NCI-H146 (cell line): ENCODE measurements around the gene ETV5.

Source experiments
- DNase-seq: peaks from one replicate; lab custom pipeline; 2025; lab: John Stamatoyannopoulos, UW

ETV5 gene

DNA sequence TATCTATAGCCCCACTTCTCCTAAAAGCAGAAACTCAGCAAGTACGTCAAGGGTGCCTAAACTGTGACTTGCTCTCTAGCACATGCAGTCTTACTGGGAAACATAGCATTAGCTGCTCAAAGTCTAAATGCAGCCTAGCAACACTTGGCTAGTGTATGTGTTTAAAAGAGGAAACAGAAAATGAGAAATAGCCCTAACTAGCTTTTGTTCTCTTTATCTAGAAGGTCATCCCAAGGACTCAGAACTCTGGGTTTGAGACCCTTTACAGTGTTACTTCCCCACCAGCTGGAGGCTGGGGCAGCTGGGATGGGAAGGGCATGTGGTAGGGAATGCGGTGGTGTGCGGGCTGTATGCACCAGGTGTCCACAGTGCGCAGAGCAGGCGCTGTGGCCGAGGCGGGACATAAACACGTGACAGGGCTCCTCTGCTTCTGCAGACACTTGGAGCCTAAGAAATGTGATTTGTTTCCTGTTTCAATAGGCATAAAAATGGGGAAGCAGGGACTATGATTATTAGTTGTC, 13.3 kb downstream of the ETV5 start:
- no peak for DNase-seq

DNA sequence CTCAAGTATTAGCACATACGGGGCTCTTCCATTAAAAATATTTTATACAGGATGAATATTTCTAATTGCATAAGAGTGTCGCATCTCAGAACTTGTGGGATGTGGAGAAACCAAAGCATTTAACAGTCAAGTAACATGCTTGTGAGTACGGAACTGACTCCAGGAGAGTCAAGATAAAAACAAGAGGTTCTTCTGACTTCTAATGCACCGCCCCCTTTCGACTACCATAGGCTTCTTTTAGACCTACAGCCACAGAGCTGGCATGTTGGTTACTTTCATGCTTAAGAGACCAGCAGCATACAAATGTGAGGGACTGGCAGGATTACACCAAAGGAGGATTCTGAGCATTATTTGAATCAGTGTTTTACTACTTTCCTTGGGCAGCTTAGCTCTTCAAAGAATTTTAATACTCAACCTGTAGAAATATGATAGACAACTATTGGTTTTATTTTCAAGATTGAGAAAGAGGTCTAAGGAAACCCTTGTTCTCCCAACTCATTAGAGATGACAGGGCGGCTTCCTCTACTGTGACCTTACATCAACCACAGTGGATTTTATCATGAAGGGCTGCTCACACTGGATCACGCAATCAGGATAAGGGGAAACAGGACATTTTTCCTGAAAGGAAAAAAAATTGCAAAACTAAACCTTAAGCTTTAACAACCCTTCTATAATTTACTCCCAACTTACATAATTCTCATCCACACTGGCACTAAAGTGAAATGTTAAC, 14.0 kb downstream of the ETV5 start:
- no peak for DNase-seq

DNA sequence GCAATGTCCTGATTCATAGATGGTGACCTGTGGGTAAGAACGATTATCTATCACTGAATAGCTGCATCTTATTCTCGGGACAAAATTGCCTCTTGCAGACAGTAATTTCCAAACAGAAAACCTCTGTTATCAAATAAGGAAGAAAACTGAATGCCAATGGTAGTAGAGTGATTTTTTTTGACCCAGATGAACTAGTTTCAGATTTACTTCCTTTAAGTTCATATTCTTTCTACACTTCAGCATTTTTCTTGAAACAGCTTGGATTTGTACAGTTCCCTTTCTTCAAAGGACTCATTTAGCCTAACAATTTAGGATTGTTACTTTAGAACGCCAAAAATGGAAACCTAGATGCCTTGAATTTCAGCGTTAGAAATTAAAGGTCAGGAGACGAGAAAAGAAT, 14.6 kb downstream of the ETV5 start:
- no peak for DNase-seq

DNA sequence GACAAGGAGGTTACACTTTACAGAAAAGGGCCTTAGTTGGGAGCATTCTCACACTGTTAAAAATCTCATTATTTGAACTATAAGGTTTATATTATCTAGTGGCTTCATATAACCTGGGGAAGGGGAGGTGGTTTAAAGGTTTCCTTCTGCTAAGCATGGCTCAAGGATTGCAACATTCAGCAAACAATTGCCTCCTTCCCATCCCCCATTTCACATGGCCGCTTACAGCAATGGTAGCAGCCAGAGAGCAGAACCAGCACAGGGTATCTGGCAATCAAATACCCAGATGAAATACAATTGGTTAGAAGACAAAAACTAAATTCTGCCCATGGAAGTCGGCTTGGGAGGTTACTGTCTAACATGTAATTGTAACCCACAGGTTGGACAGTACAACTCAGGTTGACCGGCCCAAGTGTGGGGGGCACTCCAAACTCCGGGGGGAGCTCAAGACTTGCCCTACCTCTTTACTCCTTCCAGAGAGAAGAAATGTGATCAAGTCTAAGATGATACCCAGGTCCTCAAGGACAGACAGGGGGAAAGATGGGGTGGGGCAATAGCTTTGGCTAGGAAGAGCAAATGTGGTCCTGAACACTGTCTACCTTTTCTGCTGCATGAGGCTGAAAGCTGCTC, 15.5 kb downstream of the ETV5 start:
- no peak for DNase-seq

DNA sequence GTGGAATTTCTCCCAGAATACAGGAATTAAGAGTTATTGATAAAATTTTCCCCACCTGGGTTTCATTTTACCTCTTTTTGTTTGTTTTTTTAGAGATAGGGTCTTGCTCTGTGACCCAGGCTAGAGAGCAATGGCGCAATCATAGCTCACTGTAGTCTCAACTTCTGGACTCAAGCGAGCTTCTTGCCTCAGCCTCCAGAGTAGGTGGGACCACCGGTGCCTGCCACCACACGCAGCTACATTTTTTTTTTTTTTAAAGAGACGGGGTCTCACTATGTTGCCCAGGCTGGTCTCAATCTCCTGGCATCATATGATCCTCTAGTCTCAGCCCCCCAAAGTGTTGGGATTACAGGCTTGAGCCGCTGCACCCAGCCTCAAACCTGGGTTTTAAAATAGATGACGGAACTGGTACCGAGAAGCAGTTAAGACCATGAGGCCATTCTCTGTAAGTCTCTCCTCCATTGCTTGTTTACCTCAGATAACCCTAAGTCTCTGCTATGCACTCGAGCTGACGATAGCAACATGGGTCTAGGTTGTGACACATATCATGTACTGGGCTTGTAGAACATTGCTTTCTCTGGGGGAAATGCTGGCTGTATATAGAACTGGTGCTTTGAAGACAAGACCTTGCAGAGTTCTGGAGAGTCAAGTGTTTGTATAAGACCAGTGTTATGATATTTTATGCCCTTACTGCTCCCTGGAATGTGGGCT, 16.4 kb downstream of the ETV5 start:
- DNase-seq = no peak

DNA sequence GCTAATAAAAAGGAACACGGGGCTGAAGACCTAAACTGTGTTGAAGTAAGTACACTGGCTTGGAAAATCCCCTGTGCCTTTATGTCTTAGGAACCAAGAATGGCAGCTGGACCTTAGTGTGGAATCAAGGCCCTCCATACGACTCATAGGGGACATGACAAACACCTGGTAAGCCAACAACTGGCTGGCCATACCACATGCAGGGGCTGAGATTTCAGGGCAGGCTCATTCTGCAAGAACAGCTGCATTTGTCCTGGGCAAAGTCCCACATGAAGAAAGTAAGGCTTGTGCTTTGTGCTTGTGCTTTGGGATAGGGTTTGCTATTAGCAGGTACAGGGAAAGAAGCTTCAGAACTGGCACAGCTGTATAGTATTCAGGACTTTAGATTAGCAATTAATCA, 18.0 kb downstream of the ETV5 start:
- no peak for DNase-seq

DNA sequence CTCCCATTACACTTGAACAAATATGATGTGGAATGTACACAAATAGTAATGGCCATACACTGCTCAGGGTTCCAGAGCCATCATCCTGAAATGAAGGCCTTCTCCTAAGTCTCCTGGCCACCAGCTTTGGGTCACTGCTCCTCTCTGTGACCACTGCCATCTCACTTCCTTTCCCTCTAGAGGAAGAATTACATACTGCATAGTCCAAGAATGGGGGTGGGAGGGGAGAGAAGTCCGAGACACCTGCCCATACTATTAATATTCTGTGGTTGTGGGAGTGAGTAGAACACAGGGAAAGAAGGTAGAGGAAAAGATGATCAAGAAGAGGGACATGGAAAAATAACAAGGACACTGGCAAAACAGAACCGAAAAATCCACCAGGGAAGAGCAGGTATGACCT, 20.6 kb downstream of the ETV5 start:
- no peak for DNase-seq

DNA sequence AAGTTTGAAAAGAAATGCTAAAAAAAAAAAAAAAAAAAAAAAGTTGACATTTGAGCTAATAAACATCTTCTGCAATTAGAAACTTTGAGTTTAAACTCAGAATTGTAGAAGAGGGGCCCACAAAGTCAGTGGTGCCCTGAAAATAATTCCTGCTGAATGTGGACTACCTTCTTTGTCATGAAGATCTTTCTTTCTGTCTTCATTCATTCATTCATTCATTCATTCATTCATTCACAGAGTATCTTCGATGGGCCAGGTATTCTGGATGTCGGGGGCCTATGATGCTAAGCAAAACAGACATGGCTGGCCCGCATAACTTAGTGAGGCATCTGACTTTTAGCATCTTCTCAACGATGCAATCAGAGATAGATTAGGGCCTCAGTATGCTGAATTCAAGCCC, 24.6 kb downstream of the ETV5 start:
- no peak for DNase-seq

DNA sequence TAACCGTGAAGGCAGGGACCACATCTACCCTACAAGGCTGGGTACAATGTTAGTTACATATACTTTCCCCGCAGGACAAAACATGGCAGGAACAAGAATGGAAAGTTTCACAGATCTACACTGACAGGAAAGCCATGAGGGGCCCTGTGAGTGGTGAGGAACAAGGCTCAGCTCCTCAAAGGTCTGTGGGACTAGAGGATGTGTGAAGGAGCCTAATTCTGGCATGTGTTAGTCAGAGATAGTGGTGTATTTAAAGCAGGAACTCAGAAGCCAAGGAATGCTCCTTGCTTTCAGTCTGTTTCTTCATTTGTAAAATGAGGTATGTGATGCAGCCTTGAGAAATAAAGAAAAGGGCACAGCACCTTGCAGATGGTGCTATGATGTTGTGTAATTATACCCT, 25.1 kb downstream of the ETV5 start:
- no peak for DNase-seq

DNA sequence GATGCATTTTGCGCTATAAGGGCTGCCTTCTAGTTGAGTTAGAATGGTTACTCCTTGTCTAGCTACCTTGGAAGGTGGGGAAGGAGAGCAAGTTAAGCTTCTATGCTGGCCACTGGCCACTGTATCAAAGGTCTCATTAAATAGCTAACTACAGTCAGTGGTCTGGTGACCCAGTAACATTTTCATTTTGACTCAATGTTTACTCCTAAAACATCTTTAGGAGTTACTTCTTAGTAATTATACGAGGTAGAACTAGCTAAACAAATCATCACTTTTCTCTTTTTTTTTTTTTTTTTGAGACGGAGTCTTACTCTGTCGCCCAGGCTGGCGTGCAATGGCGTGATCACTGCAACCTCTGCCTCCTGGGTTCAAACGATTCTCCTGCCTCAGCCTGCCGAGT, 26.7 kb downstream of the ETV5 start:
- DNase-seq = no peak

DNA sequence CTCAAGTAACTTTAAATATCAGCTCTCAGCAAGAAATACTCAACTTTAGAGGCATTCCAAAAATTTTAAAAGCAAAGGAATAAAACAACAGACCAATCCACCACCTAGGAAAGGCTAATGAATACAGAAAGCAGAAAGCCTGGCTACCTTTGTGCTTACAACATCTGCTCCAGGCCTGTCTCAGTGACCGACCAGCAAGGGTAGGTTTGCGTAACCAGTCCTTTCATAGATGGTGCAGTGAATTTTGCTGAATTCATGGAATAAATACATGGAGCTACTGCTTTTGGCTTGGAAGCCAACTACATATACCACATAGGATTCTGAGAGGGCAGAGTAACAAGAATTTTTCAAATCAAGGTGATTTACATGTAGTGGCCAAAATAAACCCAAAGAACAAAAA, 27.2 kb downstream of the ETV5 start:
- no peak for DNase-seq

DNA sequence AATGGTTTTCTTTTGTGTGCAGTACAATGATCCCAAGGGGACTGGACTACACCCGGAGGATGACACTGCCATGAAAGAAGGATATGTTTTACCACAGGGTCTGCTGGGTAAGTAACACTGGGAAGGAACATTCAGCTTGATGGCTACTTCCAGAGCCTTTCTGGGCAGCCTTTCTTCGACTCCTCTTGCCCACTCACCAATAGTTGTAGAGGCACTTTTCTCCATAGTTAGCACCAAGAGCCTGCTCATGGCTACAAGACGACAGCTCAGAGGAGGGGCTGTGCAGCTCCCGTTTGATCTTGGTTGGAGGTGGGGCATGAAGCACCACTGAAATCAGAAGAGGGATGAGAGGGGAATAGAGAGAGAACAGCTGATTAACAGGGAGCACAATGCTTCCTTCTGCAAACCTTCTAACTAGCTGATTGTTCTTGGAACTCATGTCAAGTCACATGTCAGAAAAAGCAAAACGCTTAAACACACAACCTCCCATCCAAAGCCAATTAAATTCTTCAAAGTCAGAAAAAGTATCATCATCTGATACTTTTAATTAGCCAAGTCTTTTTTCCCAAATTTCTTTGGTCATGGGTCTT, 27.9 kb downstream of the ETV5 start:
- no peak for DNase-seq

DNA sequence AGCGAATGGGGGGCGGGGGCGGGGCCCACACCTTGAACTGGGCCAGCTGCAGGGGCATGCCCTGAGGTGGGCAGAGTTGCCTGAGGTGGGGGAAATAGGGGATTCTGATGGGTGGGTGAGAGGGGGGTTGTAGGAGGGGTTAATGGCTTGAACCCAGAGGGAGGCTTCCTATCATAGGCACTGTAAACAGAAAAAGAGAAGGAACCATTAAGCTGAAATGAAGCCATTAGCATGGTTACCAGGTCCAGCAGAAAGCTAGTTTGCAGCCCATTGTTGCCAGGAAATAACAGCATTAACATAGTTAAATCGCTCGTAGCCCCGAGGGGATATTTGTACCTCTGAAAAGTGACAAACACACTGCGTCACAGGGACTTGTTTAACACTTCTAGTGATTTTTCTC, 29.0 kb downstream of the ETV5 start:
- no peak for DNase-seq

DNA sequence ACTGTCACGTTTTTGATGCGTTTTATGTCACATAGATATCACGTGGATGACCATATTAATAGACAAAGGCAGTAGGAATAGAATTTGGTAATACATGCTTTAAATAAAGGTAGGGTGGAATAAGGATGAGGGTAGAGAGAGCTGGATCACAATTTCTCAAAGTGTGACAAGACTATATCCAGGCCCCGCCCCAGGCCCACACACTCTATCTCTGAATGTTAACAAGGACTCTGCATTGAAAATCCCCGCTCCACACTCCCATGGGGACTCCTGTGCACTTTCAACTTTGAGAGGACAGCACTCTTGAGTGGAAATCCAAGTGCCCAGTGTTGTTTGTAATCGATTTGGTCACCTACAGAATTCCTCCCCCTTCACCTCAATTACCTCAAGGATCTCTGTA, 31.4 kb downstream of the ETV5 start:
- no peak for DNase-seq

DNA sequence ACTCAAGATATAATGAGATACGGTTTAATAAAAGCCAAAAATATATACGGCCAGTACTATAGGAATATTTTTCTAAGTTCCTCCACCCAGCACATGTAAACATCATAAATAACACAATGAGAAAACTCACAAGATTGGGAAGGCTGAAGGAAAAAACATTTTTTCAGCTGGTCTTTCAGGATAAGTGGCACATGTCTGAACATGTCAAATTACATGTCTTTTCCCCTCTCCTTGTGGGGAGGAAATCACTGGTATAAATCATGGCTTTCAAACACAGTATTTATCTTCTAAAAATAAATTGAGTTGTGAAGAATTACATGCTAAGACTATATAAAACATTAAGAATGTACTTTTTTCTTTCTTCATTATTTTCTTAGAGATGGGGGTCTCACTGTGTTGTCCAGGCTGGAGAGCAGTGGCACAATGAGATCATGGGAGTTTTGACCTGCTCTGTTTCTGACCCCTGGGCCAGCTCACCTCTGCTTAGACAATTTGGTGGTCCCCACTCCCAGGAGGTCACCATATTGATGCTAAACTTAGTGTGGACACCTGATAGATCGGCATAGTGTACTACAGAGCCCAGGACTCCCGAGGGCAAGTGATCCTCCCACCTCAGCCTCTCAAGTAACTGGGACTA, 32.8 kb downstream of the ETV5 start:
- no peak for DNase-seq

DNA sequence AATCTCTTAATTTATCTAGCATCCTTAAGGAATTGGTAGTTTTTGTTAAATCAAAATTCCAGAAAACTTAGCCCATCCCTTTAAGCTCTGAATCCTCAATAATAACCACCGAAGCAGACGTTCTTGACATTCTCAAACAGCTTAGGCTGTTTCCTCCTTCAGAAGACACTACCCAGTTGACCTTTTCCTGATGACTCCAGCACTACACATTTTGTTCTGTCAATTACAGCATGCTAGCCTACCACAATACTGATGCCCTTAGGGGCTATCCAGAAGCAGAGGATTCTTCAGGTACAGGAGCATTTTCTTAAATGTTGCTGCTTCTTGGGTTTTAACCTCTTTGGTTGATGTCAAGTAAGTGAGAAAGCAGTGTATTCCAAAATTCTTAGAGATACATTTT, 33.4 kb downstream of the ETV5 start:
- DNase-seq = no peak

DNA sequence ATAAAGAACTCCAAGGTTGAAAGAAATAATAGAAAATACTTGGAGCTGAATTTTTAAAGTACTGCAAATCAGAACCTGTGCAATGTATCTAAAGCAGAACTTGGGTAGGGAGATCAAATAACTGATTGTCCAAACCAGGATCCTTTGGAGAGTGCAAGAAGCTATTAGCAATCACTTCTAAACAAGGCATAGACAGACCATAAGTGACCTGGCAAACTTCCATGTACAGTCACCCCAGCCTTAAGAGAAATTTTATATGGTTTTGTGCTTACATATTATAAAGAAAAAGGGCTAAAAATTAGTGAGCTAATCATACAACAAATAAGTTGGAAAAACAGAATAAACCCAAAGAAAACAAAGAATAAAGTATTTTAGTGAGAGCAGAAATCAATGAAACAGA, 35.2 kb downstream of the ETV5 start:
- no peak for DNase-seq

DNA sequence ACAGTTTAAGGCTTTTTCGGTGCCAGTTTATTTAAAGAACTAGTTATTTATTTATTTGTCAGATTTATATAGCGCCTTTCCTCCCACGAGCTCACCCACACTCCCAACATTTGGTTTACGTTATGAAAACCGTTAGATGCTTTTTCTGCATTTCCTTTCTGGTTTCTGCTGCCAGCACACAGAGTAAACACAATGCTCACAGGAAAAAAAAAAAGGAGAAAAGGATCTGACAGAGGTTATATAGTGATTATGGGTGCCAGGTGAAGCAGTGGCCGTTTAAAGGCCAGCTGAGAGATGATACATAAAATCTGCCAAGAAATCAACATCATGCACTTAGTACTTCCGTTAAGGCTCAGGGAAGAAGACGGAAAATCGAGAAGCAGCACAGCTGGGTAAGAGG, 37.9 kb downstream of the ETV5 start:
- no peak for DNase-seq

DNA sequence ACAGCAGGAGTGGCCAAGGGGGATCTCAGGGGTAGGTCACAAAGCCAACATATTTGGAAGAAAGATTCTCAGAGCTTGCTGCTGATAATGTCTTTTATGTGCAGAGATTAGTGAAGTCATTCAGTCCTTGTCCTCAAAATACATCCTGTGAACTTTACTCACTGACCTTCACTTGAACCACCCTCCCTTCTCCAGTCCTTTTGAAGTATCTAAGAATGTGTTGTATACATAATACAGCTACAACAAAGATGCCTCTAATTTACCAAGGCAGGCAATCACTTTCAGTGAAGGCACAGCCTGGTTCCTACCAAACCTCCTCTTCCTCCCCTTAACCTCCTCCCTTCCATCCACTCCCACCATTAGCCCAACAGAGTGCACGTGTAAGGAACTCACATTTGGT, 38.3 kb downstream of the ETV5 start:
- no peak for DNase-seq

DNA sequence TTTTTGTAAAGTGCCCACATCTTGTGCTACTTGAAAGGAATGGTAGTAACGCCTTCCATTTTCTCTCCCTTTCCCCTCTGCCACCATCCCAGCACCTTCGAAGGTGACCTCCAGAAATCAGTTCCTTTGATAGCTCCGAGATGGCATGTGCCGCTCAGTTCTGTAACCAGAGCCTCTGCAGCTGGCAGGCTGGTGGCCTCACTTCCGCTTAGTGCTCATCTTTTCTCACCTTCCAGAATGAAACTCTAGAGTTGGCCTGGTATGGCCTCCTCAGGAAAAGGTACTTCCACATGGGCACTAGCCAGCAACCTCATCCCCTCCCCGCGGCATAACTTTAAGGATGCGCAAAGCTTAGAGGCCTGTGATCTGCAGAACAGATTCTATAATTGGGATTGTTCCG, 38.8 kb downstream of the ETV5 start:
- no peak for DNase-seq

DNA sequence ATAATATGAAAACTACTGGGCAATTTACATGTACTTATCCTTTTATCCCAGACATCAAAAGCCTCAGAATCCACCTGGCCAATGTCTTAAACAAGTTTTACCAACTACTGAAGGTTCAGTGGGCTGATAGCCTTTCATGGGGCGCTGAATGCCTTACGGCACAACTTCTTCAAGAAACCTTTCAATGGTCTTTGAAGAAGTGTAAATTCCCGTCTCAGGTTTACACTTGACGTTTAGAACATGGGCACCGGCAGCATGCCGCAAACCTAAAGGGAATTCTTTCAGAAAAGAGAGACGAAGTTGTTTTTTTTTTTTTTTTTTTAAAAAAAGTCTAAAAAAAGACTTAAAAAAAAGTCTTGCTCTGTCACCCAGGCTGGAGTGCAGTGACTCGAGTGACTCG, 39.7 kb downstream of the ETV5 start:
- DNase-seq = no peak

DNA sequence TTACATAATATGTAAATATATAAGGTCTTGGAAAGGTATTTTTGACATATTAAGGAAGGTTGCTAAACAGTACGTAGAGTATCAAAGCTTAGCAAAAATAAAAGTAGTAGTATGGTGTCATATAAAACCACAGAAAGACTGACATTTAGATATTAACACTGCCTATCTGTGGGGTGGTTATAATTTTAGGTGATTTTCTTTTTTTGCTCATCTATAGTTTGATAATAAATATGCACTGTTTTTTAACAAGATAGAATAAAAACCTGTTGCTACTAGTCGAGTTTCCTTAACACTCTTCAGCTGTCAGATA, 40.7 kb downstream of the ETV5 start:
- DNase-seq = no peak
